ENCODE measurements around the gene CRISP3. TPM values are rescaled to one million over a fixed set of nuclear protein-coding genes. Genes with fewer than 3 reads are reported as not detected.
"Not testable (repeated sequence)": the region's sequence is repeated elsewhere in the genome, so short reads cannot be mapped to it uniquely, and the experiment has no call there.

The CRISP3 gene
- total RNA-seq, 2 experiments from 2014 or later: not detected

DNA sequence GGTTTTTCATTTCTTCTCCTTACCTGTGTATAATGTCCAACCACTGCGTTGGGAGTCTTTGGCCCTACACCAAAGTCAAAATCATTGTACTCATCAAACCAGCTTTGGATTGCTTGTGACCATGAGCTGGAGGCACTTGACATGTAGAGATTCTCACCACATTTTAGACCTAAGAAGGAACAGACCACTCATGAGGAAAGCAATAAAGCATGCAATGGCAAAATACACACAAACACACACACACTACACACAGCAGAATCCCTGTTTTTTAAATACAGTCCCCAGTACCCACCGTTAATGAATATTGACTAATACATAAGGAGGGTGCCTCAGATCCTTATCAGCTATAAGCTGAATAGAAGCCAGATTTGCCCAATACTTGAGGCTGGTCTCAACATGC, 10.5 kb downstream of the CRISP3 start:
- no peak for DNase-seq
- POLR2A ChIA-PET: no interaction called here
- H3K9me3 Mint-ChIP-seq: no peaks in the 10 kb centered on the region
- H3K27ac Mint-ChIP-seq: no peak overlapping the region
- CTCF ChIA-PET: no interaction called here
- no peaks in the 10 kb centered on the region for H3K4me1 Mint-ChIP-seq
- H3K36me3 Mint-ChIP-seq (ENCODE audit: low read depth): no peaks in the 10 kb centered on the region
- H3K27me3 Mint-ChIP-seq: no peaks in the 10 kb centered on the region
- no peak overlapping the region for H3K4me3 Mint-ChIP-seq

DNA sequence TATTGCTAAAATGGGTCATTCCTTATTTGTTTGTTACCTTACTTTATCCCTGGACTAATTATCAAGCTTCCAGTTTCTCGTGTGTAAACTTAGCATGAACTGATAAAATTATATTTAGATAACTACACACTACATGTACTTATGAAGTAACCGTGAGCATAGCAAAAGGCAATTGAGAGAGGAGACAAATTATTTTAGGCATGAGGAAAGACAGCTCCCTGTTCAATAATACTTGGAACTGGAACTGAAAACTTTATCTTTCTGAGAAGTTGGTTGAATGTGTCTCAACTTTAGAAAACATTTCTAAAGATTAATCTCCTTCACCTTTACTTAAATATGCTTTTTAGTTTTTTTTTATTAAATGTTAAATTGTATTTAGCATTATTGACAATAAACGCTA, 11.4 kb downstream of the CRISP3 start:
- Mint-ChIP-seq H3K9me3 (no peaks in the 10 kb centered on the region), H3K36me3 (ENCODE audit: low read depth) (no peaks in the 10 kb centered on the region), H3K4me3 (no peak overlapping the region), H3K27ac (no peak overlapping the region), H3K4me1 (no peaks in the 10 kb centered on the region), H3K27me3 (no peaks in the 10 kb centered on the region)
- DNase-seq: no peak
- CTCF ChIA-PET: interaction anchor here (0.7 kb wide), 1 partner anchor 175 kb away, joined by 3 read pairs; no protein-coding TSS in a partner anchor
- POLR2A ChIA-PET: no interaction called here

DNA sequence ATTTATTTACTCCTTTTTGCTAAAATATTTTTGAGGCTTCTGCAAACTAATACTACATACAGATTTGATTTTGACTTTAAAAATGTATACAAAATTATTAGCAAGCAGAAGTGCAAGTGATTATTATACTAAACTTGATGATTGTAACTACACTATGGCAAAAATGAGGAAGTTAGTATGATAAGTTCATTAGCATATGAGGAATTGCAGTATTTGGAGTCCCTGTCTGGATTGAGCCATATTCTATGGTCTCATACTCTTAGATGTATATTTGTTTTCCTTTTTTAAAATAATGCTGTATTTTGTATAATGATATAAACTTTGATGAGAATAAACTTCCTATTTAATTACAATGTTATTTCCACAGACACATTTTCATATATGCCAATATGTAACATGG, 13.9 kb downstream of the CRISP3 start:
- CTCF ChIA-PET: no interaction called here
- no peak for DNase-seq
- Mint-ChIP-seq H3K27ac (no peak overlapping the region), H3K9me3 (no peaks in the 10 kb centered on the region), H3K4me3 (no peak overlapping the region), H3K4me1 (no peaks in the 10 kb centered on the region), H3K27me3 (no peaks in the 10 kb centered on the region), H3K36me3 (ENCODE audit: low read depth) (no peaks in the 10 kb centered on the region)
- POLR2A ChIA-PET: no interaction called here

DNA sequence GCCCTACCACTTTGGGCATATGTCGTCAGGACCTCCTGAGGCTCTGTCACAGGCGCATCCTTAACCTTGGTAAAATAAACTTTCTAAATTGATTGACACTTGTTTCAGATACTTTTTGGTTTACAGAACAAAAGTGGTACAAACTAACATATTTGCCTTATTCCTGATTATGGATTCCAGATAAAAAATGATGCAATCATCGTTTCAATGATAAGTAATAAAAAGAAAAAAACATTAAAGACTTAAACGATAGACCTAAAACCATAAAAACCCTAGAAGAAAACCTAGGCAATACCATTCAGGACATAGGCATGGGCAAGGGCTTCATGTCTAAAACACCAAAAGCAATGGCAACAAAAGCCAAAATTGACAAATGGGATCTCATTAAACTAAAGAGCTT, 20.3 kb downstream of the CRISP3 start:
- DNase-seq; H3K4me1 Mint-ChIP-seq; H3K9me3 Mint-ChIP-seq; H3K27me3 Mint-ChIP-seq; H3K4me3 Mint-ChIP-seq; POLR2A ChIA-PET; H3K27ac Mint-ChIP-seq; H3K36me3 Mint-ChIP-seq (ENCODE audit: low read depth); CTCF ChIA-PET: not testable (repeated sequence)

DNA sequence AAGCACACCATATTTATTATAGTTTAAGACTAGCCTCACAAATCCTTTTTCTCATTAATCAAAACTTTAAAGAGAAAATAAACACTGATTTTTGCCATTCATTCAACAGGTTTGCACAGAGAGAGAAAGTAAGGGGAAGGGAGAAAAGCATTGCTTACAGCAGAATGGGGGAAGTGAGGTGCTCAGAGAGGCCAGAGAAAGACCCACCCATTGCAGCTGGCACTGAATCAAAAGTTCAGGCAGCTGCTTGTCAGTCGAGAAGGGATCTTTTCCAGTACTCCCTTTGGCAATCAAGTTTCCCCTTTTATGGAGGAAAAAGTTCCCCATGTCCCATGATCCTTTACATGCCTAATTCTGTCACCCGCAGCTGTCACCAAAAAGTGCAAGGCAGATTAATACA, 22.9 kb downstream of the CRISP3 start:
- Mint-ChIP-seq H3K4me3 (no peak overlapping the region), H3K27ac (no peak overlapping the region), H3K36me3 (ENCODE audit: low read depth) (no peaks in the 10 kb centered on the region), H3K27me3 (no peaks in the 10 kb centered on the region), H3K9me3 (peaks cover 6% of the 10 kb centered on the region), H3K4me1 (no peaks in the 10 kb centered on the region)
- POLR2A ChIA-PET: no interaction called here
- DNase-seq: no peak
- CTCF ChIA-PET: no interaction called here

DNA sequence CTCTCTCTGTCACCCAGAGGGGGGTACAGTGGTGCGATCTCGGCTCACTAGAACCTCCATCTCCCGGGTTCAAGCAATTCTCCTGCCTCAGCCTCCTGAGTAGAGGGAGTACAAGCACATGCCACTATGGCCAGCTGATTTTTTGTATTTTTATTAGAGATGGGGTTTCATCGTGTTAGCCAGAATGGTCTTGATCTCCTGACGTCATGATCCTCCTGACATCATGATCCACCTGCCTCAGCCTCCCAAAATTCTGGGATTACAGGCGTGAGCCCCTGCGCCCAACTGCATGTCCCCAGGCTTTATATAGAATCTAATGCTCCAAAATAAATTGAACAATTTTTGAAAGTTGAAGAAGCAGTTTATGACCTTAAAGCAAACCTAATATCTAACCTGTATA, 23.8 kb downstream of the CRISP3 start:
- no peak for DNase-seq
- Mint-ChIP-seq H3K9me3 (peaks cover 7% of the 10 kb centered on the region), H3K36me3 (ENCODE audit: low read depth) (no peaks in the 10 kb centered on the region), H3K4me3 (no peak overlapping the region), H3K27me3 (no peaks in the 10 kb centered on the region), H3K4me1 (no peaks in the 10 kb centered on the region), H3K27ac (no peak overlapping the region)
- ChIA-PET CTCF (no interaction called here), POLR2A (no interaction called here)

DNA sequence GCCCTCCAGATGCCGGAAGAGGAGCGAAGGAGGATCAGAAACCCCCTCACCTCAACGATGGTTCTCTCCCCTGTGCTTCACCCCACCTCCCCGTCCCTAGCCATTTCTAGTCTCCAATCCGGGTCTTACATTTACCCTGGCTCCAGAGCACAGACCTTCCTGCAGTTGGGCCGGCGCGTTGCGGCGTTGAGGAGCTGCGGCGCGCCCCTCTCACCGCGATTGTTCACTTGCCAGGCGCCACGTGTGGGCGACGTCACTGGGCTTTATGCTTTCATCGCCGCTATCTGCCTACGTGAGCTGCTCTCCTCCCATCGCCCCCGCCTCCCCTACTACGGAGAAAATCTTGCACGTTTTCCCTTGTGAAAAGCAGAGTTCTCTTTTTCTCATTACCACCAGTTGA, 30.8 kb downstream of the CRISP3 start, which contains the start of gene CRISP2:
TSS of gene CRISP2 (minus strand) at position 198 of the 400 bp plus-strand sequence. CDS start 4,347 bp downstream, outside the sequence.
- H3K27ac Mint-ChIP-seq: no peak within 1 kb of the TSS
- no peak within 1 kb of the TSS for H3K4me3 Mint-ChIP-seq
- peaks cover 1% of the 10 kb centered on the region for H3K9me3 Mint-ChIP-seq
- ChIA-PET CTCF (no interaction called here), POLR2A (no interaction called here)
- no peaks in the 10 kb centered on the region for H3K27me3 Mint-ChIP-seq
- H3K4me1 Mint-ChIP-seq: no peaks in the 10 kb centered on the region
- no peaks in the 10 kb centered on the region for H3K36me3 Mint-ChIP-seq (ENCODE audit: low read depth)
- no peak for DNase-seq

DNA sequence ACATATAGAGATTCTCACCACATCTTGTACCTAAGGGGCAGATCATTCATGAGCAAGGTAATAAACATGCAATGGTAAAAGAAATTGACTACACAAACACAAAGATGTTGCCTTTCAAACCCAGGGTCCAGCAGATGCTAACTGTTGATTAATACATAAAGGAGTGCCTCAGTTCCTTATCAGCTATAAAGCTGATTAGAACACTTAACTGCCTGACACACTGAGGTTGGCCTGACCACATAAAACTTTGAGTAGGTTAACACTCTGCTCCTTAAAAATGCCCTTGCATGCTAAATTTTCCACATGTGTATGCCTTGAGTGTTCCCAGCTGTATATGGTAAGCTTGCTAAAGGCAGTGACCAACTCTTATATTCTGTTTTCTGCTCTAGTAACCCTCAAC, 45.7 kb downstream of the CRISP3 start:
- no peaks in the 10 kb centered on the region for H3K36me3 Mint-ChIP-seq (ENCODE audit: low read depth)
- no peaks in the 10 kb centered on the region for H3K9me3 Mint-ChIP-seq
- no peaks in the 10 kb centered on the region for H3K4me1 Mint-ChIP-seq
- H3K4me3 Mint-ChIP-seq: no peak overlapping the region
- no peaks in the 10 kb centered on the region for H3K27me3 Mint-ChIP-seq
- H3K27ac Mint-ChIP-seq: no peak overlapping the region
- ChIA-PET POLR2A (no interaction called here), CTCF (no interaction called here)
- no peak for DNase-seq

DNA sequence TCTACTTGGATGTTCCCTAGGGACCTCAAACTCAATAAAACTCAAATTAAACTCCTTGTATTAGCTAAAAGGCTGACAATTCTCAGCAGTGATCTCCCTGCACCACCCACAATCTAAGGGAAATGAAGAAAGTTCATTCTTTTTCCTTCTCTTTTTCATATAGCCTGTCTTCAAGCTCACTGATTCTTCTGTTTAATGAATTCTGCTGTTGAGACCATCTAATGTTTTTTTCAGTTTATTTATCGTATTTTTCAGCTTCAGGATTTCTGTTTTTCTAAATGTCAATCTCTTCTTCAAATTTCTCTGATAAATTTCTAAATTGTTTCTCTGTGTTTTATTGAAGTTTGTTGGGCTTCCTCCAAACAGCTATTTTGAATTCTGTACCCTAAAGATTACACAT, 50.7 kb downstream of the CRISP3 start:
- no peaks in the 10 kb centered on the region for H3K27me3 Mint-ChIP-seq
- no peak for DNase-seq
- H3K9me3 Mint-ChIP-seq: peaks cover 2% of the 10 kb centered on the region
- H3K4me3 Mint-ChIP-seq: no peak overlapping the region
- H3K36me3 Mint-ChIP-seq (ENCODE audit: low read depth): no peaks in the 10 kb centered on the region
- CTCF ChIA-PET: no interaction called here
- no peaks in the 10 kb centered on the region for H3K4me1 Mint-ChIP-seq
- no peak overlapping the region for H3K27ac Mint-ChIP-seq
- POLR2A ChIA-PET: no interaction called here

DNA sequence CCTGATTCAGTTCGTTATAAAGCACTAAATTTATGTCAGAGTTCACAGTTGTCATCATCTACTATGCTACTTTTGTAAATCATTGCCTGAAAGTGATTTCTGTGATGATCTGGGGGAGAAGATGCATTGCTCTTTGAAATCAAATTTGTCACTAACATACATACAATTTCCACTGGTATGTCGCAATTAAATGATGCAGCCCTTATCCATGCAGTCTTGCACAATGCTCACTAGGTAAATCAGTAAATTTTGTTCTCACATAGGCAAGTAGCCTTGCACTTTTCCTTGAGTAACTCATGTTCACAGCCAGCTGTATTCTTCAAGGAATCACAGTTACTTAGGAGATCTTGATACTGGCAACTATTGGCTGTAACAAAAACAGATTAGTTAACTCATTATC, 51.7 kb downstream of the CRISP3 start:
- Mint-ChIP-seq H3K4me1 (no peaks in the 10 kb centered on the region), H3K27ac (no peak overlapping the region), H3K27me3 (no peaks in the 10 kb centered on the region), H3K9me3 (peaks cover 2% of the 10 kb centered on the region), H3K36me3 (ENCODE audit: low read depth) (no peaks in the 10 kb centered on the region), H3K4me3 (no peak overlapping the region)
- POLR2A ChIA-PET: no interaction called here
- CTCF ChIA-PET: no interaction called here
- no peak for DNase-seq

Other genes starting within 250 kb of the CRISP3 start
- not detected for gene GLYATL3, start 244.5 kb downstream of the CRISP3 start, total RNA-seq
- under 1 TPM; 0.47 to 0.83 TPM for gene C6orf141, start 193.7 kb downstream of the CRISP3 start, total RNA-seq
- gene RHAG, start 107.5 kb downstream of the CRISP3 start, total RNA-seq: not detected
- gene CRISP2, start 30.8 kb downstream of the CRISP3 start, total RNA-seq: not detected
- not detected for gene PGK2, start 42.9 kb upstream of the CRISP3 start, total RNA-seq
- gene CRISP1, start 122.1 kb upstream of the CRISP3 start, total RNA-seq: not detected
- gene DEFB114, start 219.8 kb upstream of the CRISP3 start, total RNA-seq: not detected
- not detected for gene DEFB113, start 225.2 kb upstream of the CRISP3 start, total RNA-seq

Data from activated CD4-positive, alpha-beta T cell treated with anti-CD3 and anti-CD28 coated beads, Interleukin-2, amount 10 ng/mL, durations not matched to agents 7 days and 5 days (primary cell).